Renal pelvis (tissue), 4 donors: ENCODE data around the gene TSPO. TPM values are rescaled to one million over a fixed set of nuclear protein-coding genes. Genes with fewer than 3 reads are reported as not detected.

Experiments used
- DNase-seq: peaks from one replicate; pipeline ENCODE4 v3.0.0-alpha.2; 2013
- polyA plus RNA-seq, 3 donors: library from polyadenylated mRNA; unstranded; fragments of 120-200 nt; gene quantifications; one replicate each; pipeline ENCODE4 v1.2.1, GENCODE V29; 2013; ENCODE audit not compliant: insufficient read length in 3 of 3

Gene TSPO
- polyA plus RNA-seq, 3 donors: 28.5 to 30.5 (median 30.0) TPM

- DNase-seq: no peak
Measured at GRCh38 chr22:43198126-43198525, 46.8 kb downstream of the TSPO start.

GRCh38 chr22:43198936-43199335 is 47.6 kb downstream of the TSPO start:
- DNase-seq: no peak

- no peak for DNase-seq
Measured at GRCh38 chr22:43199541-43199940, 48.2 kb downstream of the TSPO start.

GRCh38 chr22:43200031-43200430 is 48.7 kb downstream of the TSPO start:
- no peak for DNase-seq

GRCh38 chr22:43200555-43200954 is 49.2 kb downstream of the TSPO start:
- DNase-seq: no peak

- no peak for DNase-seq
Measured at GRCh38 chr22:43201486-43202219, 50.3 kb downstream of the TSPO start.

- no peak for DNase-seq
Measured at GRCh38 chr22:43202326-43202725, 51.0 kb downstream of the TSPO start.

- no peak for DNase-seq
Measured at GRCh38 chr22:43202756-43203410, 51.5 kb downstream of the TSPO start.

GRCh38 chr22:43203471-43203981 is 52.2 kb downstream of the TSPO start:
- DNase-seq: peak; percentile 80

GRCh38 chr22:43205261-43205691 is 53.9 kb downstream of the TSPO start:
- DNase-seq: no peak

GRCh38 chr22:43205748-43206508 is 54.6 kb downstream of the TSPO start:
- no peak for DNase-seq

- DNase-seq: no peak
Measured at GRCh38 chr22:43206509-43207161, 55.3 kb downstream of the TSPO start.

- no peak for DNase-seq
Measured at GRCh38 chr22:43207386-43207785, 56.0 kb downstream of the TSPO start.

- no peak for DNase-seq
Measured at GRCh38 chr22:43207849-43208702, 56.7 kb downstream of the TSPO start.

- DNase-seq: no peak
Measured at GRCh38 chr22:43208703-43209522, 57.6 kb downstream of the TSPO start.

GRCh38 chr22:43209523-43209890 is 58.1 kb downstream of the TSPO start:
- no peak for DNase-seq

- no peak for DNase-seq
Measured at GRCh38 chr22:43209971-43210370, 58.6 kb downstream of the TSPO start.

GRCh38 chr22:43210631-43211515 is 59.5 kb downstream of the TSPO start:
- no peak for DNase-seq

GRCh38 chr22:43211941-43212433 is 60.6 kb downstream of the TSPO start:
- DNase-seq: no peak
